Body of pancreas (tissue), 4 donors: ENCODE data around the gene FGF9.

Experiments used
- CTCF ChIP-seq, 7 experiments: fragments of 450-650 bp in 4 of 7; fragments of 200-600 bp in 3 of 7; sonication (generic) in 3 of 7; IDR thresholded peaks; one replicate each; pipeline ENCODE4 v1.5.1; 2016 to 2019; ENCODE audit warnings: antibody characterized with exemption in 7 of 7
- POLR2A ChIP-seq, 3 donors: fragments of 450-650 bp; IDR thresholded peaks; one replicate each; pipeline ENCODE4 v1.6.1; 2016; ENCODE audit warnings: antibody characterized with exemption in 3 of 3, mild to moderate bottlenecking in 2 of 3

DNA sequence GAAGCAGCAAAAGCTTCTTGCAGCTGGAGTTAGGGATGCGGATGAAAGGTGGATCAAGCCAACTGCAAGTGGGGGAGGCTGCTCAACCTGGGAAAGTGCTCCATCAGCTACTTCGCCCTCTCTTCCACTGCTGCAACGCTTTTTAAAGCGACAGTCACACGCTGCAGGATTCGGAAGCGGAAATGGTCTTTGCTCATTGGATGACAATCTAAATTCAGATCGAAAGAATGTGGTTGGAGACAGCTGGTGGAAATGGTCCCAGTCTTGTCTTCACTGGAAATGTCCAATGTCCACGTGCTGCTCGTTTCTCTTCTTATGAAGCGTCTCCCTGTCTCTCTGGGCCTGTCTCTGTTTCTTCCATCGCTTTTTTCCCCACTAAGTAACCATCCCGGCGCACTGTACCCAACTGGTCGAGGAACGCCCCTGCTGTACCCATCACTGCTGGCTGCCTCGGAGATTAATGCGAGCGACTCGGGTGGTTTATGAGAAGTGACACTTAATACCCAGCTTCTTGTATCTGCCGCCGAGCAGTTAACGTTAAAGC, 2.1 kb upstream of the FGF9 start:
- TF ChIP-seq CTCF (IDR thresholded peaks at IDR 0.05) (no peak), POLR2A (IDR thresholded peaks at IDR 0.05) (no peak)
